Raji (cell line): Measurements from ENCODE around the gene LMAN2L.

Experiments used
- POLR2A ChIP-seq: IDR thresholded peaks from 2 replicates; pipeline ENCODE4 v1.6.1; 2011; ENCODE audit warnings: low read depth, low read length, control low read depth; ENCODE audit not compliant: insufficient read depth

Gene LMAN2L

DNA sequence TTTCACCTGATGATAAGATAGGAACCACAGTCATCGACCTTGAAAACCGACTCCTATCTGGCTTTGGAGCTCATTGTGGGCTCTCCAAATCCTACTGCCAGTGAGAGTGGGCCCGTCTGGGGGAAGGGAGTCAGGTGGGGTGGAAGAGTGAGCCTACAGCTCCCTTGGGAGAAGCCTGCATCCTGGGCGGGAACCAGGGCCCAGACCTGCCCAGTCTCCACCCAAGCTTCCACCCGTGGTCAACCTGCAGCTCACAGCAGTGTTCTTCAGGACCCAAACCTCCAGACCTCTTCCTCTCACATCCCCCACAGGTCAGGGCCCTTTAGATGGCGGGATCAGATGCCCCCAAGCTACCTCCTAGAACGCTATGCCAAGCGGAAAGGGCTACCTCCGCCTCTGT lies 40.2 kb downstream of the LMAN2L start:
- no peak for TF ChIP-seq POLR2A

- TF ChIP-seq POLR2A: no peak
Measured at GRCh38 chr2:96699021-96699420, 40.8 kb downstream of the LMAN2L start.

DNA sequence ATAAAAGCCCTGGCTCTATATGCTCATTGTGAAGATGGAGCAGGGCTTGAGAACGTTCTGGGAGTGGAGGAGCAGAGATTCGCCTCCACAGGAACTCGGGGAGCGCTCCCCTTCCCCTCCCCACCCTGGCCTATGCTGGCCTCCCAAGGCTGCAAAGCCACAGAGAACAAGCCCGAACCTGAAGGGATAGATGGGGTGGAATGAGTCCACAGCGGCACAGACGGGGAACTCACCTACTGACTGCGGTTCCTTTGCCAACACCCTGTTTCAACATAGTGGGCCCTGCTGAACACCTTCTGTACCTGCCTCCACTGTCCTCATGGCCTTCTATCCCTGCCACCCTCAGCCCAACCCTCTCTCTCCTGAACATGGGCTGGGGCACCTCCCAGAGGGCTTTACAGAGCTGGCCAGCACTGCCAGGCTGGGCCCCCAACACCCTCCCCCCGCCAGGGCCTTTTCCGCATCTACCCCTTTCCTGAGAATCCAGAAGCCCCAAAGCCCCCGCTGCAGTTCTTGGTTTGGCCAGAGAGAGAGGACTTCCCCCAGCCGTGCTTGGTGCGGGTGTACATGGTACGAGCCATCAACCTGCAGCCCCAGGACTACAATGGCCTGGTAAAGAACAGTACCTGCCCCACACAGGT lies 41.5 kb downstream of the LMAN2L start:
- TF ChIP-seq POLR2A: no peak

DNA sequence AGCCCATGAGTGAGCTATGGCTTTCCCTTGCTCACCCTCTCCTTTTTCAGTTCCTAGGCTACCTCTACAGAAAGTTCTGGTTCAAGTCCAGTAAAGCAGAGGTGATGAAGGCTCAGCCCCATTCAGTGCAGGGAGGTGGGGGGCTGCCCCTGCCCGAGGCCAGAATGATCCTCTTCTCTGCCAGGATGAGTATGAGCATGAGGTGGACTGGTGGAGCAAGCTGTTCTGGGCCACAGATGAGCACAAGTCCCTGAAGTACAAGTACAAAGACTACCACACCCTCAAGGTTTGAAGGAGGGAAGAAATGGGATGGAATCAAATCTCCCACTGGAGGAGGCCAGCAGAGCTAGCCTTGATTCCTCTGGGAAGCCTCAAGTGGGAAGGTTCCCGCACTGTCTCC lies 42.4 kb downstream of the LMAN2L start:
- no peak for TF ChIP-seq POLR2A

DNA sequence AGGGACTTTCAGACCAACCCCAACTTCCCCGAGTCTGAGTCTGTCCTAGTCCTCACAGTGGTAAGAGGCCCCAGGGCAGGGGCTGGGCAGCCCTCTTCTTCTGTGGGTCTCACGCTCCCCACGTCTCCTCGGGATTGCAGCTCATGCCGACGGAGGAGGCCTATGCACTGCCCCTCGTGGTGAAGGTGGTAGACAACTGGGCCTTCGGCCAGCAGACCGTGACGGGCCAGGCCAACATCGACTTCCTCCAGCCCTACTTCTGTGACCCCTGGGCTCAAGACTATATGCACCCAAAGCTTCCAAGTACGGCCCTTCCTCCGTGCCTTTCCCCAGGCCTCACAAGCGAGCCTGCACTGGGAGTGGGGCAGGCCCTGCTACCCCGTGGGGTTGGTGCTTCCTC lies 44.3 kb downstream of the LMAN2L start:
- no peak for TF ChIP-seq POLR2A

GRCh38 chr2:96694816-96695455 lies 44.9 kb downstream of the LMAN2L start:
- no peak for TF ChIP-seq POLR2A

DNA sequence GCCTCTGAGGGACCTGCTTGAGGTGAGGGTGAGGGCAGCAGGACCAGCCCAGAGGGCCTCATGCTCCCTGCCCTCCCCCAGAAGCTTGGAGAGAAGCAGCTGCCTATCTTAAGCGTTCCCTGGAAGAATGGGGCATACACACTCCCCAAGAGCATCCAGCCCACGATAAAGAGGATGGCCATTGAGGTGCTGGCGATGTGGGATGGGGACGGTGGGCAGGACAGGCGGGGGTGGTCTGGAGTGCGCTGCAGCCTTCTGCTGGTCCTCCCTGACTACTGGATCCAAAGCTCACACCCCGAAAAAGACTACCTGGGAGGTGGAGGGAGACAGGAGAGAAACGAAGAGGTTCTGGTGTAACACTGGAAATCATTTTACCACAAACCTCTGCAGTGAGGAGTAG lies 45.6 kb downstream of the LMAN2L start:
- TF ChIP-seq POLR2A: no peak

GRCh38 chr2:96693286-96694200 lies 46.3 kb downstream of the LMAN2L start:
- no peak for TF ChIP-seq POLR2A

GRCh38 chr2:96692094-96692971 lies 47.5 kb downstream of the LMAN2L start:
- no peak for TF ChIP-seq POLR2A

GRCh38 chr2:96691022-96691612 lies 48.7 kb downstream of the LMAN2L start:
- TF ChIP-seq POLR2A: no peak

DNA sequence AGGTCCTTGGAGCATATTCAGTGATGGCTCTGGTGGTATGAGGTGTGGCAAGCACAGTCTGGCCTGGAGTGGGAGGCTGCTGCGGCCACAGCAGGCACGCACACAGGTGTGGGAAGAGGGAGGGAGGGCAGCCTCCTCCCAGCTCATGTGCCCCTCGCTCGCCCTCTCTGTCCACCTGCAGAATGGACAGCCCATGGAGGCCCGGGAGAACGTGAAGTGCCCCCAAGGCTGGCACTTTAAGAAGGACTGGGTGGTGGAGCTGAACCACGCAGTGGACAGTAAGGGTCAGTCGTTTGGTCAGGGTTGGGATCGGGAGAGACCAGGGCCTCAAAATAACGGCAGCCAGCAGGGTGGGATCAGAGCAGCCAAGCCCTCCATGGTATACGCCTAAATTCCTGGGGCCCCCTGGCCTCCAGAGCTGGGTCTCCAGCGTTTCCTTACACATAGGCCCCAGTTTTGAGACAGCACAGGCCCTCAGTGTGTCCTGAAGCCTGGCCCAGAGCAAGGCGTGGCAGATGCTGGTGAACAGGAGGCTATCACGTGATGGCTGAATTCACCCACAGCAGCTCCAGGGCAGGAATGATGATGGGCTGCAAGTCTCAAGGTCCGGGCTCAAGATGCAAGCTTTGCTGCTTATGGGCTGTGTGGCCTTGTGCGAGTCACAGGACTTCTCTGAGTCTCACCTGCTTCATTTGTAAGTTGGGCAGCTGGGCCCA lies 49.4 kb downstream of the LMAN2L start:
- no peak for TF ChIP-seq POLR2A

DNA sequence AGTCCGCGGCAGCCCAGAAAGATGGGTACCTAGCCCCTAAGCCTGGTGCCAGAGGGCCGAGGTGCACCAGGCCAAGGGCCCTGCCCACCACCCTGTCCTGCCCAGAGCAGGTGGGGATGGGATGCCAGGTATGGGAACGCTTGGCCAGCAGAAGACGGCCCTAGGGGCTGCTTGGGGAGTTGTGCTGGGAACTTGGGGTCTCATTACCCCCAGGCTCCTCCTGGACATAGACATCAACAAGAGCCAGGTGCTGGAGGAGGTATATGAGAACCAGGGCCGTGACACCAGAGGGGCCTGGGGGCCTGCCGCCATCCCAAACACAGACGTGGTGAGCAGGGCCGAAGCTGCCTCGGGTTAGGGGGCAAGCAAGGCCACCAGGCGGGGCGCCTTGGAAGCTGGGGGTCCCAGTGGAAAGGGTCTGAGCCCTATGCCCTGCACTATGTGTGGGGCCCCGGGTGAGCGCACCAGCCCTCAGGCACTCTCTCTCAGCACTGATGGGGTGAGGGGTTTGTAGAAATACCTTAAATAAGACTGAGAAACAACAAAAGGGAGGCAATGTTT lies 50.4 kb downstream of the LMAN2L start:
- TF ChIP-seq POLR2A: no peak

GRCh38 chr2:96688649-96689430 lies 51.0 kb downstream of the LMAN2L start:
- no peak for TF ChIP-seq POLR2A
